Activated naive CD8-positive, alpha-beta T cell treated with anti-CD3 and anti-CD28 coated beads for 36 hours (primary cell): ENCODE data around the gene AIF1. TPM values are rescaled to one million over a fixed set of nuclear protein-coding genes. Genes with fewer than 3 reads are reported as not detected.

Experiments
- DNase-seq: peaks from one replicate; pipeline ENCODE4 v3.0.0; 2021
- H3K27ac Mint-ChIP-seq: one replicate; pipeline ENCODE4 v1.8.0; 2022; ENCODE audit warnings: mild to moderate bottlenecking, moderate library complexity, mixed read lengths
- H3K27me3 Mint-ChIP-seq: one replicate; pipeline ENCODE4 v1.8.0; 2022; ENCODE audit warnings: mild to moderate bottlenecking, mixed read lengths
- H3K36me3 Mint-ChIP-seq: one replicate; pipeline ENCODE4 v1.8.0; 2021; ENCODE audit warnings: mild to moderate bottlenecking, mixed read lengths
- H3K4me1 Mint-ChIP-seq: one replicate; pipeline ENCODE4 v1.8.0; 2021; ENCODE audit warnings: mixed read lengths
- H3K4me3 Mint-ChIP-seq: one replicate; pipeline ENCODE4 v1.8.0; 2022; ENCODE audit warnings: mild to moderate bottlenecking, moderate library complexity, mixed read lengths
- H3K9me3 Mint-ChIP-seq: one replicate; pipeline ENCODE4 v1.8.0; 2022; ENCODE audit warnings: mixed read lengths
- total RNA-seq, 2 experiments: library from RNA; stranded (reverse); gene quantifications; one replicate each; pipeline ENCODE4 v1.2.3, GENCODE V29; 2021

Gene AIF1
- total RNA-seq, 2 experiments from 2014 or later, result 150 to 157 TPM

DNA sequence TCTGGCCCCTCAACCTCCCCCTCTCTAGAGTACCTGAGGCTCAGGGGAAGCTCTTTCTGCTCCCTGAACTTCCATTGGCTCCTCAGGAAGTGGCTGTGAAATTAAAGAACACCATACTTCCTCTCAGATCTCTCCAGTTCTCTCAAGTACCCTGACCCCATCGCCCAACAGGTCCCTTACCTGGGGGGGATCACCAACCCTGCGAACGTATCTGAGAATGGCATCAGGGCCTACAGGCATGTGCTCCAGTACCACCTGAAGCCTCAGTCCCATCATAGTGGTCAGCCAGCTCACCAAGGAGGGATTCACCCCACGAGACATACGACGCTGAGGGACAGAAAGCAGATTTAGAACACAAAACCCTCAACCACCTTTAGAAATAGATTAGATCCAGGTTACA, 25.6 kb downstream of the AIF1 start:
- no peak for DNase-seq
- H3K36me3 Mint-ChIP-seq, result peaks cover 13% of the 10 kb centered on the region
- H3K4me3 Mint-ChIP-seq, result no peak overlapping the region
- H3K4me1 Mint-ChIP-seq, result peaks cover 18% of the 10 kb centered on the region
- H3K9me3 Mint-ChIP-seq, result no peaks in the 10 kb centered on the region
- peak overlapping the region; percentile 48 for H3K27ac Mint-ChIP-seq
- H3K27me3 Mint-ChIP-seq, result no peaks in the 10 kb centered on the region

DNA sequence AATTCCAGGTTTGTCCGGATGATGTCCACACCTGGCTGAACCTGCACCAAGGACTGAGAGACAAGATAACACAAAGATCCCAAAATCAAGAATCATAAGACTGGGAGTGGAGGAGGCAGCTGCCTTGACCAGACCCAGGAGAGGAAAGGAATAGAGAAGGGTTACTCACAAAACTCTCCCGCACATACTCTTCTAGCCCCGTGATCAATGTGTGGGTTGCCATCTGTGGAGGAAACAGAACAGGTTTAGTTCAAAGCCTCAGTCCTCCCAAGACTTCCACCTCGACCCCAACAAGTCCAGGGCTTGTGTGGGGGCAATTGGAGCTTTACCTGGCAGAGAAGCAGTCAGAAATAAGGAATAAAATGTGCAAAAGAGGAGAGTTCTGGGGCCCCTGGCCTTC, 26.3 kb downstream of the AIF1 start:
- no peak overlapping the region for H3K27ac Mint-ChIP-seq
- no peak for DNase-seq
- peaks cover 18% of the 10 kb centered on the region for H3K4me1 Mint-ChIP-seq
- no peaks in the 10 kb centered on the region for H3K27me3 Mint-ChIP-seq
- H3K36me3 Mint-ChIP-seq, result peaks cover 13% of the 10 kb centered on the region
- no peak overlapping the region for H3K4me3 Mint-ChIP-seq
- no peaks in the 10 kb centered on the region for H3K9me3 Mint-ChIP-seq

DNA sequence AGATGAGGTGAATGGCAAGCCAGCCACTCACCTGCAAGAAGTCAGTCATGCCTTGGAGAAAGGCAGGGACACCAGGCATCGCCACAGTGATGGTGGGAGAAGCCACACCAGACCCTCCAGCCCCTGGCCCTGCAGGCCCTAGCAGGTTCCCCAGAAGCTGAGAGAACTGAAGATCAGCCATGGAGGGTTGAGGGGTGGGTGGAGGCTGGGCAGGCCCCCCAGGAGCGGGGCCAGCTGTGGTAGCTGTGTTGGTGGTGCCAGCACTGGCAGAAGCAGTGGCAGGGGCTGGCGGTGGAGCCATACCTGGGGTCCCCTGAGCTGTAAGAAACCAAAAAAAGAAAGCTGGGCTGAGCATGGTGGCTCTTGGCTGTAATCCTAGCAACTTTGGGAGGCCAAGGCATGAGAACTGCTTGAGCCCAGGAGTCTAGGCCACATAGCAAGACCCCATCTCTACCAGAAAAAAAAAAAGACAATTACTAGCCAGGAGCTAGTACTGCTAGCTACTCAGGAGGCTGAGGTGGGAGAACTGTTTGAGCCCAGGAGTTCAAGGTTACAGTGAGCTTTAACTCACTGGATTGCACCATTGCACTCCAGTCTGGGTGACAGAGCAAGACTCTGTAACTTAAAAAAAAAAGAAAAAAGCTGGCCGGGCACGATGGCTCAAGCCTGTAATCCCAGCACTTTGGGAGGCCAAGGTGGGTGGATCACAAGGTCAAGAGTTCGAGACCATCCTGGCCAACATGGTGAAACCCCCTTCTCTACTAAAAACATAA, 27.9 kb downstream of the AIF1 start:
- Mint-ChIP-seq H3K4me1 (peaks cover 18% of the 10 kb centered on the region), H3K27me3 (no peaks in the 10 kb centered on the region), H3K4me3 (no peak overlapping the region), H3K27ac (no peak overlapping the region), H3K9me3 (no peaks in the 10 kb centered on the region), H3K36me3 (peaks cover 14% of the 10 kb centered on the region)
- no peak for DNase-seq

DNA sequence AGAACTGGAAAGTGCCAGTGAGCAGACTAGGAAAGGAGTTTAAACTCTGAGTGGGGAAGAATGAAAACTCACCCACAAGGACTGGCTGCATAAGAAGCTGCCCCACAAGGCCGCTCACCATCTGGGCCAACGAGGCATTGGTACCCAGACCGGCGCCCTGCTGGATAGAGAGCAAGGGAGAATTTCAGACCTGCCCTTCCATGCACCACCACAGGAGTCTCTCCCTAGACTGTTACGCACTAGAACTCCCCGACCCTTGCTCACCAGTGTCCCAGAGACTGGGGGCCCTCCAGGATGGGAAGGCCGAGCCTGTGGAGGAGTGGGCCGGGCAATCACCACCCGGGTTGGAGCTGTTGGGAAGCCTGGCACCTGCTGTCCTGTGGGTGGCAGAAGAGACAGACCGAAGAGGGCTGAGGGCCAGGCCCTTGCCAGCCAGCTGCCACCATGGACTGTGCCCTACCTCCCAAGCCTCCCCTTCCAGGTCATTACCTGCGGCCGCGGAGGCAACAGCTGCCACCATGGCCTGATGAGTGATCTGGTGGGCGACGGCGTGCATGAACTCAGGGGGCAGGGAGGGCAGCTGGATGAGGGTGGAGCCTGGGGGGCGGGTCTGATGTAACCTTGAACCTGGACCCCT, 28.9 kb downstream of the AIF1 start:
- Mint-ChIP-seq H3K4me1 (peaks cover 19% of the 10 kb centered on the region), H3K36me3 (peaks cover 15% of the 10 kb centered on the region)

DNA sequence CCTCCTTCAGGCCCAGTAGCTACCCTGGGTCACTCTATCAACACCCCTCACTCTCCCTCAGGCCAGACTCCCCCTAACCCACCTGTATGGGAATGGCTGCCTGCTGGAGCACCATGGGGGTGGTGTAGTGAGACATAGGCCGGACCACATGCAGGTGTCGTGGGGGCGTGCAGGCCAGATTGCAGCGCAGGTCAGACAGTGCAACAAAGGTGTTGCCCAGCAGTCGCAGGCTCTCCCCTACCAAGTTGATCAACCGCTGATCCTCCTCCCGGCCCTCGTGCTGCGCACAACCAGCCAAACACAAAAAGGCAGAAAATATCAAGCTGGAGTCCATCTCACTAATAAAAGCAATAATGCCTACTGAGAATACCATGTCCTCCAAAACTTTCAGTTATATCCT, 30.3 kb downstream of the AIF1 start:
- H3K27ac Mint-ChIP-seq, result peak overlapping the region; percentile 25
- DNase-seq, result no peak

More for the DNA sequence above, 28.9 kb downstream of the AIF1 start:
- Mint-ChIP-seq H3K9me3 (no peaks in the 10 kb centered on the region), H3K27ac (no peak overlapping the region), H3K27me3 (no peaks in the 10 kb centered on the region), H3K4me3 (no peak overlapping the region)
- no peak for DNase-seq

DNA sequence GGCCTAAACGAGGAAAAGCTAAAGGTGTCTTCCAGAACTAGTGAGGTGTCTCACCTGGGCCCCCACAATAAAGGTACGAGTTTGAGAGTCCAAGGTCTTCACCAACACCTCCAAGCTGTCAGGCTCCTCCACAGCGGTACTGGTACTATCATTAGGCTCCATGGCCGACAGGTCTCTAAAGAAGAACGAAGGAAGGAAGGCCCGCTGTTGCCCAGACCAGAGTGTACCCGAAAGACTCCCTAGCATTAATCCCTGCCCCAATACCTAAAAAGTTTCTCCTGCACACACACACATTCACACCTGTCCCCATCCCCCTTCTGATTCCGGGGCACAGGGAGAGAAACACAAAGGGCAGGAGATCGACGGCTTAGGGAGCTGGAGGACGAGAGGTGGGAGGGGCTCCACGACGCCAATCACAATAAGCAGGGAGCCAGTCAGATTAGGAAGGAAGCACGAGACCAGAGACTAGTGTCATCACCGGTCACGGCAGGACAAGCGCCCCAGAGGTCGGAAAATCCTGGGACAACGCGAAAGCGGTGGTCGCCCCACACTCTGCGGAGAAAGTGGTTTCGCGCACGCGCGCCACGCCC, 36.7 kb downstream of the AIF1 start:
- DNase-seq, result no peak
- Mint-ChIP-seq H3K27ac (peak overlapping the region; percentile 100), H3K36me3 (peaks cover 47% of the 10 kb centered on the region), H3K4me1 (peaks cover 41% of the 10 kb centered on the region), H3K4me3 (peak overlapping the region; percentile 98), H3K27me3 (peaks cover 6% of the 10 kb centered on the region), H3K9me3 (no peaks in the 10 kb centered on the region)

More for the DNA sequence above, 30.3 kb downstream of the AIF1 start:
- H3K27me3 Mint-ChIP-seq, result no peaks in the 10 kb centered on the region
- H3K9me3 Mint-ChIP-seq, result no peaks in the 10 kb centered on the region
- H3K4me1 Mint-ChIP-seq, result peaks cover 21% of the 10 kb centered on the region
- peaks cover 25% of the 10 kb centered on the region for H3K36me3 Mint-ChIP-seq
- H3K4me3 Mint-ChIP-seq, result no peak overlapping the region

DNA sequence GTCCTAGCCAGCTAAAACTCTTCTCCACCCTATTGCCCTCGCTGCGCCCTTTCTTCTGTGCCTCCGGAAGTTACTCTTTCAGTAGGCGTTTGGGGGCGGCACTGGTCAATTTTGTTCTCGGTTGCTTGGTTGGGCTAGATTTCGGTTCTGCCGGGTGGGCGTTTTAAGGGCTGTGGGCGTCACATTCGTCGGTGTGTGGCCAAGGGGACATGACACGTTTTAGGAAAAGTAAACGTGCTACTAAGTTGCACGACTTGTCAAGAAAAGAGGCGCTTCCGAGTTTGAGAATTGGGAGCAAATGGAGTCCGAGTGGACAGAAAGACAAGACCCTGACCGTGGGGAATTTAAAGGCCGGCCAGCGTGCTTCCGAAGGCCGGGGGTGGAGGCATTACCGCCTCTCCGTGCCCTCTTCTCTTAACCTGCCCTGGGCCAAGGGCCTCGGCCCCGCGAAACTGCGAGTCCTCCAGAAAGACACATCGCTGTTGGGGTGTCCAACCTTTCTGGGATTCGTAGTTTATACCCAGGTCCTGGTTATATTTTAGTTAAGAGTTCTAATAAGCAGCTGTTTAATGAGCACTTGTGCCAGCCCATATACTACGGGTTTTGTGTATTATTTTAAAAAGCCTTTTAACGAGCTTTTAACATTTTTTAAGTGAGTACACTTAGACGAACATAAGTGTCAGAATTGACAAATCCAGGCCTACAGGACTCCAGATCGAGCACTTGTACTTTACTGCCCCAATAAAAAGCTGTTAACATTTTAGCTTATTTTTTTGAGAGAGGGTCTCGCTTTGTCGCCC, 38.1 kb downstream of the AIF1 start:
- Mint-ChIP-seq H3K4me3 (peak overlapping the region; percentile 98), H3K27ac (peak overlapping the region; percentile 100), H3K9me3 (no peaks in the 10 kb centered on the region), H3K36me3 (peaks cover 52% of the 10 kb centered on the region), H3K27me3 (peaks cover 6% of the 10 kb centered on the region), H3K4me1 (peaks cover 51% of the 10 kb centered on the region)
- DNase-seq, result peak; percentile 85

DNA sequence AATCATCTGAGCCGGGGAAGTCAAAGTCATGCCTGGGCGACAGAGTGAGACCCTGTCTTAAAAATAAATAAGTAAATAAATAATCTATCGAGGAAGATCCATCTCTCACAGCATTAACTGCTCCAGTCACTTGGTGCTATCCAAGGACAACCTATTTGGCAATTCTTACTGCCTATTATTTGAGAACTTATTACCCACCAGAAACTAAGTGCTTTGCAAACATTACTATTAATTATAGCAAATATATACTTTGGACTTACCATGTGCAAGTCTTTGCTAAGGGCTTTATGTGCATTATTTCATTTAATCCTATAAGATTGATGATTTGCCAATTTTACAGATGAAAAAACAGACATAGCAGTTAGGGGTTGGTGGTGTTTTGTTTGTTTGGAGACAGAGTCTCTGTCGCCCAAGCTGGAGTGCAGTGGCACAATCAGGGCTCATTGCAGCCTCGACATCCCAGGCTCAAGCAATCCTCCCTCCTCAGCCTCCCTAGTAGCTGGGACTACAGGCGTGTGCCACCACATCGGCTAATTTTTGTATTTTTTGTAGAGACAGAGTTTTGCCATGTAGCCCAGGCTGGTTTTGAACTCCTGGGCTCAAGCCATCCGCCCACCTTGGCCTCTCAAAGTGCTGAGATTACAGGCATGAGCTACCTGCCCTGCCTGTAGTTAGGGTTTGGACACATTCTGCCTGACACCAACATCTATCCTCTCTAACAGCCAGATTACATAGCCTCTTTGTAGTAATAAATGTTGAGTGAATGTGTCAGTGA, 39.7 kb downstream of the AIF1 start:
- Mint-ChIP-seq H3K36me3 (peaks cover 49% of the 10 kb centered on the region), H3K9me3 (no peaks in the 10 kb centered on the region), H3K4me1 (peaks cover 57% of the 10 kb centered on the region), H3K4me3 (no peak overlapping the region), H3K27me3 (peaks cover 6% of the 10 kb centered on the region), H3K27ac (peak overlapping the region; percentile 4)
- no peak for DNase-seq

DNA sequence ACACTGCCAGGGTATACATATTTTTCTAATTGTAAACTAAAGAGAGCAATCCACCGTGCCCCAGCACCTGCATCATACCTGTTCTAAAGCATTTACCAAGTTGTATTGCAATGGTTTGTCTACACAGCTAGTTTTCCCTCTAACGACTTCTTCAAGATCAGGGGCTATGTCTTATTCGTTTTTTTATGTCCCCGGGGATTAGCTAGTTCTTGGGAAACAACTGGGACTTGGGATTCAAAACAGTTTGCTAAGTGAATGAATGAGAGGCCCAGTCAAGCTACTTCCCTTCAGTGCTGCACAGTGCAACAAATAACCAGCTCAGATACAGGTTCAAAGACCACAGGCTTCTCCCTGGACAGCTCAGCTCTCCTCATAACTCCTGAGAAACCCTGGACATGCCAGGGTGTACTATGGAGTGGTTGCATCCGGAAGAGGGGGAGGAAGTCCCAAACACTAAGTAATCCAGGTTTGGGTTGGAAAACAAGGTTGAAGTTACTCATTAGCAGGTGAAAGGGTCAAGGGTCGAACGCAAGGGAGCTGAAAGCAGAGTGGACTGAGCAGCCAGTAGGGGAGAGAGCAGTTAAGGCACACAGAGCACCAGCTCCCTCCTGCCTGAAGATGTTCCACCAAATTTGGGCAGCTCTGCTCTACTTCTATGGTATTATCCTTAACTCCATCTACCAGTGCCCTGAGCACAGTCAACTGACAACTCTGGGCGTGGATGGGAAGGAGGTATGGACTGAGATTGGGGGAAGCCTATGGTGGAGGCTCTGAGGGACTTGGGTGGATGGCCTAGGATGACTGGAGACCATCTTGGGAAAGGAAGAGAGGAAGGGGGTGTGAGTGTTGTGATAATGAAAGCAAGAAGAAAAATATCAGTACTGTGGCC, 40.6 kb downstream of the AIF1 start, which contains the start of gene APOM:
Gene APOM, plus strand, starts transcription at position 546 of the 889 bp plus-strand sequence. Its CDS starts 73 bp downstream, at position 619.
- Mint-ChIP-seq H3K27me3 (peaks cover 6% of the 10 kb centered on the region), H3K4me3 (no peak within 1 kb of the TSS), H3K27ac (peak within 1 kb of the TSS; percentile 12), H3K4me1 (peaks cover 58% of the 10 kb centered on the region), H3K36me3 (peaks cover 50% of the 10 kb centered on the region), H3K9me3 (no peaks in the 10 kb centered on the region)
- DNase-seq, result no peak

DNA sequence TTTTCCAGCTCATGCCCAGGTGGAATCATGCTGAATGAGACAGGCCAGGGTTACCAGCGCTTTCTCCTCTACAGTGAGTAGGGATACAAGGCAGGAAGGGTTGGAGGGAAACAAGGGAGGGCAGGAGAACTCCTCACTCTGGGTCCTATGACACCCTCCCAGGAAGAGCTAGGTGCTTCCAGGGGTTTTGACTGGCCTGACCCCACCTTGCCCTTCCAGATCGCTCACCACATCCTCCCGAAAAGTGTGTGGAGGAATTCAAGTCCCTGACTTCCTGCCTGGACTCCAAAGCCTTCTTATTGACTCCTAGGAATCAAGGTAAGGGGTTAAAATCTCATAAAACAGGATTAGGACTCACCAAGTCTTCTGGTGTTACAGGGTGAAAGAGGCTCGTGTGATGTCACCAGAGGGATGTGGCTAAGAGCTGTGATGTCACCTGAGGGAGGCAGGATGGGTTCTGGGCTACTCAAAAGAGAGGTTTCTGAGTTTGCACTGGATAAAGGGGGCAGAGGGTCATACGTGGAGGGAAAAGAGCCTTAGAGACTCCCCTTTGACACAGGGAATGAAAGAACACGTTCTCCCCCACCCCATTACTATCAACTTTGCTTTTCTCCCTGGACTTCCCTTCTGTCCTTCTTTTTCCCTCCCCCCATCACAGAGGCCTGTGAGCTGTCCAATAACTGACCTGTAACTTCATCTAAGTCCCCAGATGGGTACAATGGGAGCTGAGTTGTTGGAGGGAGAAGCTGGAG, 42.5 kb downstream of the AIF1 start:
- Mint-ChIP-seq H3K27me3 (no peaks in the 10 kb centered on the region), H3K27ac (peak overlapping the region; percentile 64), H3K36me3 (peaks cover 50% of the 10 kb centered on the region), H3K4me1 (peaks cover 59% of the 10 kb centered on the region), H3K4me3 (peak overlapping the region; percentile 97), H3K9me3 (no peaks in the 10 kb centered on the region)
- no peak for DNase-seq

DNA sequence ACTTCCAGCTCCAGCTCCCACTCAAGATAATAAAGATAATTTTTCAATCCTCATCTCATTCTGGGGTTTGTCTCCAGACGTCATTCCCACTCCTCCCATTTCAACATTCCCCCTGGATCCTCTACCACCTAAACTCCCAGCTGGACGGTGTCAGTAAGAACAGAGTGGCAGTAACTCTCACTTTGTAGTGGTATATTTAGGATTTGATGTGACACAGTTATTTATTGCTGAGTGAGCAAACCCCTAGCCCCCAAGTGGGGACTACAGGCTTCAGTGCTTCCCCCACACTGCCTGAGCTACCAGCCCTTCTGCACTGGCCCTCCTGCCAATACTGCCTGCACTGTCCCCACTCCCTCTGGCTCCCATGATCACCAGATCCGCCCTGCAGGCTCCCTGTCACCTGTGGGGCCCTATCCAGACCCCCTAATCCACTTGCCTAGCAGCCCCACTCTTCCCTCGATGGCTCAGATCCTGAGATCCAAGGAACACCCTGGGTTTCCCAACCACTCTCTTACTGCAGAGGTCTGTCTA, 43.2 kb downstream of the AIF1 start:
- H3K27me3 Mint-ChIP-seq, result no peaks in the 10 kb centered on the region
- peaks cover 54% of the 10 kb centered on the region for H3K36me3 Mint-ChIP-seq

DNA sequence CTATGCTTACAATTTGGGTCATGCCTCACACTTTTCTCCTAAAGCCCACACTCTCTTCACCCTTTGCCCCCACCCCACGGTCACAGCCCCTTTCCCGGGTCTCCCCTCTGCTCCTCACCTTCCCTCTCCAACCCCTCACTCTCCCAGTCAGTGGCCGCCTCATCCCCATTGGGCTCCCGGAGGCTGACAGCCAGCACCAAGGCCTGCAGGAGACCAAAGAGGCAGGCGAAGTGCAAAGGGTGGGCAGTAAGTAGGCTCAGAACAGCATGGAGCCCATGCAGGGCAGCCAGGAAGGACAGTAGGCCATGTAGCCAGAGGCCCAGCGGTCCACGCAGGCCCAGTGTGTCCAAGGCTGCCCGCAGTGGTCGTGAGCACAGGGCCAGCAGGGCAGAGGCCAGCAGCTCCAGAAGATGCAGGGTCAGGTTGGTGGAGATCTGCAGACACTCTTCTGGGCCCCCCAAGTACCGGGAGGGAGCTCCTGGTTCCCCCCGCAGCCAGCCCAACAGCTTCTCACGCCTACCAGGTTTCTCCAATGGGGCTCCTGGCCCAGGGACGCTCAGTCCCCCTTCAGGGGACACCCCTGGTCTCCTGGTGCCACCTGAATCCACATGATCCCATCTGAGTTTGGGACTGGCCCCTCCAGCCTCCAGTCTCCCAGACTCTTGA, 44.1 kb downstream of the AIF1 start:
- H3K4me3 Mint-ChIP-seq, result peak overlapping the region; percentile 97
- no peak for DNase-seq
- no peaks in the 10 kb centered on the region for H3K9me3 Mint-ChIP-seq
- H3K27ac Mint-ChIP-seq, result peak overlapping the region; percentile 91
- no peaks in the 10 kb centered on the region for H3K27me3 Mint-ChIP-seq
- H3K36me3 Mint-ChIP-seq, result peaks cover 63% of the 10 kb centered on the region
- peaks cover 63% of the 10 kb centered on the region for H3K4me1 Mint-ChIP-seq

More for the DNA sequence above, 43.2 kb downstream of the AIF1 start:
- H3K9me3 Mint-ChIP-seq, result no peaks in the 10 kb centered on the region
- DNase-seq, result no peak
- peak overlapping the region; percentile 97 for H3K4me3 Mint-ChIP-seq
- H3K4me1 Mint-ChIP-seq, result peaks cover 57% of the 10 kb centered on the region
- H3K27ac Mint-ChIP-seq, result peak overlapping the region; percentile 64
